Kasumi-1 (cell line): Measurements from ENCODE around the gene SAP25.
"Not testable (repeated sequence)": the region's sequence is repeated elsewhere in the genome, so short reads cannot be mapped to it uniquely, and the experiment has no call there.

Source experiments
- DNase-seq, 2 experiments: peaks; one replicate each; lab custom pipeline; 2025; lab: John Stamatoyannopoulos, UW

Gene SAP25

GRCh38 chr7:100561491-100562194 is 12.1 kb downstream of the SAP25 start:
- DNase-seq = no peak

- no peak for DNase-seq
Measured at GRCh38 chr7:100559127-100559526, 14.6 kb downstream of the SAP25 start.

GRCh38 chr7:100556541-100556940 is 17.2 kb downstream of the SAP25 start:
- peak; percentile 15 to 46 for DNase-seq

- DNase-seq = no peak
Measured at GRCh38 chr7:100555701-100556100, 18.0 kb downstream of the SAP25 start.

- DNase-seq = no peak
Measured at GRCh38 chr7:100553032-100553431, 20.7 kb downstream of the SAP25 start.

GRCh38 chr7:100552532-100552931 is 21.2 kb downstream of the SAP25 start:
- no peak for DNase-seq

GRCh38 chr7:100548446-100548845 is 25.3 kb downstream of the SAP25 start:
- DNase-seq = not testable (repeated sequence)

GRCh38 chr7:100547872-100548271 is 25.8 kb downstream of the SAP25 start:
- DNase-seq = peak; percentile 39 to 48

GRCh38 chr7:100546926-100547800 is 26.5 kb downstream of the SAP25 start:
- no peak for DNase-seq

- no peak for DNase-seq
Measured at GRCh38 chr7:100546129-100546925, 27.4 kb downstream of the SAP25 start.

GRCh38 chr7:100545360-100546128 is 28.2 kb downstream of the SAP25 start:
- peak in 1 of 2 experiments; percentile 14 for DNase-seq

GRCh38 chr7:100544967-100545359 is 28.7 kb downstream of the SAP25 start:
- no peak for DNase-seq

GRCh38 chr7:100544386-100544785 is 29.3 kb downstream of the SAP25 start:
- DNase-seq = no peak

GRCh38 chr7:100543586-100543985 is 30.1 kb downstream of the SAP25 start:
- no peak for DNase-seq

- not testable (repeated sequence) for DNase-seq
Measured at GRCh38 chr7:100541309-100541708, 32.4 kb downstream of the SAP25 start.

GRCh38 chr7:100540073-100540723 is 33.5 kb downstream of the SAP25 start:
- no peak for DNase-seq

- DNase-seq = no peak
Measured at GRCh38 chr7:100539436-100540006, 34.2 kb downstream of the SAP25 start.

GRCh38 chr7:100538654-100539435 is 34.9 kb downstream of the SAP25 start, which contains the start of gene AGFG2:
Gene AGFG2, plus strand, starts transcription at chr7:100539203. Its CDS starts 144 bp downstream, at chr7:100539347.
- DNase-seq = peak; percentile 100

- no peak for DNase-seq
Measured at GRCh38 chr7:100538348-100538653, 35.4 kb downstream of the SAP25 start.

GRCh38 chr7:100536695-100537094 is 37.0 kb downstream of the SAP25 start:
- DNase-seq = not testable (repeated sequence)
